Breast epithelium (tissue), 4 donors: ENCODE data around the gene CEP295NL. TPM values are rescaled to one million over a fixed set of nuclear protein-coding genes. Genes with fewer than 3 reads are reported as not detected.
A peak's percentile ranks its signal among the peaks of the same experiment; 100 is the strongest.

Source experiments
- DNase-seq, 2 donors: peaks; one replicate each; pipeline ENCODE4 v3.0.0-alpha.2; 2019; ENCODE audit warnings: low spot score in 2 of 2
- H3K27ac ChIP-seq, 2 donors: fragments of 200-600 bp; sonication (generic) in 1 of 2; one replicate each; pipeline ENCODE4 v1.5.1; 2016 to 2019; ENCODE audit warnings: mild to moderate bottlenecking in 1 of 2
- H3K27me3 ChIP-seq, 2 donors: fragments of 200-600 bp; sonication (generic) in 1 of 2; one replicate each; pipeline versions ENCODE4 v1.5.1 to v1.6.0; 2017 to 2019; ENCODE audit warnings: control low read depth in 1 of 2, mild to moderate bottlenecking in 1 of 2
- H3K36me3 ChIP-seq: fragments of 200-600 bp; one replicate; pipeline ENCODE4 v1.5.1; 2019
- H3K4me1 ChIP-seq, 2 donors: fragments of 200-600 bp; sonication (generic); one replicate each; pipeline ENCODE4 v1.5.1; 2016 to 2019; ENCODE audit warnings: control low read depth in 1 of 2
- H3K4me3 ChIP-seq, 3 donors: fragments of 200-600 bp; sonication (generic); 1 replicate in 2 of 3; 2 replicates in 1 of 3; pipeline ENCODE4 v1.5.1; 2016 to 2019; ENCODE audit warnings: mild to moderate bottlenecking in 3 of 3, moderate library complexity in 2 of 3
- H3K9me3 ChIP-seq, 2 donors: fragments of 200-600 bp; sonication (generic) in 1 of 2; one replicate each; pipeline ENCODE4 v1.5.1; 2016 to 2019; ENCODE audit warnings: control low read depth in 1 of 2
- CTCF ChIP-seq, 3 donors: fragments of 450-650 bp; IDR thresholded peaks; one replicate each; pipeline ENCODE4 v1.5.1; 2016 to 2017; ENCODE audit warnings: antibody characterized with exemption in 3 of 3, mild to moderate bottlenecking in 3 of 3, moderate library complexity in 3 of 3
- POLR2A ChIP-seq: fragments of 450-650 bp; IDR thresholded peaks from one replicate; pipeline ENCODE4 v1.6.1; 2016; ENCODE audit warnings: antibody characterized with exemption, mild to moderate bottlenecking, moderate library complexity
- POLR2AphosphoS5 ChIP-seq, 3 donors: sonication (generic); formaldehyde crosslinking; IDR thresholded peaks; one replicate each; pipeline ENCODE4 v1.6.1; 2017; ENCODE audit warnings: antibody characterized with exemption in 3 of 3
- intact Hi-C: fragments of 100-400 bp; cut with DNase I; formaldehyde crosslinking; loops from one replicate; pipeline ENCODE4 v1.15.1; 2023; ENCODE audit warnings: low total_unique reads
- total RNA-seq, 3 donors: library from RNA; depleted of rRNA; stranded (reverse); fragments of >200 nt; gene quantifications; one replicate each; pipeline ENCODE4 v1.1.0, GENCODE V29; 2016

Gene CEP295NL
- total RNA-seq, 3 donors from 2014 or later, result 1.8 to 7.2 (median 2.6) TPM

GRCh38 chr17:78888941-78889518 lies 14.0 kb downstream of the CEP295NL start:
- no peak overlapping the region for H3K4me3 ChIP-seq
- H3K9me3 ChIP-seq, result no peaks in the 10 kb centered on the region
- intact Hi-C loops, result no loop called here
- TF ChIP-seq POLR2A (no peak), CTCF (IDR thresholded peaks at IDR 0.05) (no peak), POLR2AphosphoS5 (IDR thresholded peaks at IDR 0.05) (no peak)
- no peaks in the 10 kb centered on the region for H3K27me3 ChIP-seq
- H3K36me3 ChIP-seq, result no peaks in the 10 kb centered on the region
- H3K27ac ChIP-seq, result peak overlapping the region; percentile 6 to 43
- peaks cover 9 to 19% of the 10 kb centered on the region in 2 donors for H3K4me1 ChIP-seq
- no peak for DNase-seq

DNA sequence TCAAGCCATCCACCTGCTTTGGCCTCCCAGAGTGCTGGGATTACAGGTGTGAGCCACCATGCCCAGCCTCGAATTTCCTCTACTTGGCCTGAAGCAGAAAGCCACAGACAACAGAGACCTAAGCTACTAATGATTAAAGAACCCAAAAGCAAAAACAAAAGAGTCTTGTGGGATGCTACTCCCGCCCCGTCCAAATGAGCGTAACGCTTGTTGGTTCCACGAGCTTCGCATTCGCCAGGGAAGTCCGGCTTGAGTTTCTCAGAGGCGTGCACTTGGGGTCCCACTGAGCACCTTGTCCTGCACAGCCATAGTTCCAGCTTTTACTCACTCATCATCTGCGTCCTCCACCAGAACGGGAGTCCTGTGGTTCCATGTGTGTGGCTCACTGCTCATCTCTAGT lies 16.0 kb downstream of the CEP295NL start:
- DNase-seq, result no peak
- no peaks in the 10 kb centered on the region for H3K36me3 ChIP-seq
- H3K27me3 ChIP-seq, result no peaks in the 10 kb centered on the region
- TF ChIP-seq POLR2AphosphoS5 (IDR thresholded peaks at IDR 0.05) (no peak), POLR2A (no peak), CTCF (IDR thresholded peaks at IDR 0.05) (no peak)
- intact Hi-C loops, result no loop called here
- H3K4me1 ChIP-seq, result peaks cover 20% of the 10 kb centered on the region in 2 donors
- no peak overlapping the region for H3K4me3 ChIP-seq
- H3K27ac ChIP-seq, result peak overlapping the region in 1 of 2 donors; percentile 3
- no peaks in the 10 kb centered on the region for H3K9me3 ChIP-seq

DNA sequence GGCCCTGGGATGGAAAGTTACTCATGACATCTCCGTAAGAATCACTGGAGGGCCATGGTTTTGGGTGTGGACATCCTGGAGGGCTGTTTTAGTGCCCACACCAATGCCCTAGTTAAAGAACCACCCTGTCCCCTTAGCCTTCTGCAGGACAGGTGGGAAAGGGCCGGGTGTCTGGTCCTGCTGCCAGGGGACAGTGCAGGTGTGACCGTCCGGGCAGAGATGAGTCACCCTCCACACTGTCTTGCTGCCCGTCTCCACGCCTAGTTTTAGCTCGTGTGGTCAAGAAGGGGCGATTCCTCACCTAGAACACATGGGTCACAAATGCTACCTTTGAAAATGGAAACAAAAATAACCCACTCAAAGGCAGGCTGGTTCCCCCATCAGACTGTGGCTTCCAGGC lies 17.0 kb downstream of the CEP295NL start:
- no peak for TF ChIP-seq POLR2AphosphoS5 (IDR thresholded peaks at IDR 0.05)
- TF ChIP-seq POLR2A, result no peak
- no peak for TF ChIP-seq CTCF (IDR thresholded peaks at IDR 0.05)
- peak overlapping the region; percentile 85 to 98 for H3K27ac ChIP-seq
- no peaks in the 10 kb centered on the region for H3K9me3 ChIP-seq
- peaks cover 19 to 20% of the 10 kb centered on the region in 2 donors for H3K4me1 ChIP-seq
- no peaks in the 10 kb centered on the region for H3K36me3 ChIP-seq
- no peak overlapping the region for H3K4me3 ChIP-seq
- no peak for DNase-seq
- intact Hi-C loops, result no loop called here
- no peaks in the 10 kb centered on the region for H3K27me3 ChIP-seq

DNA sequence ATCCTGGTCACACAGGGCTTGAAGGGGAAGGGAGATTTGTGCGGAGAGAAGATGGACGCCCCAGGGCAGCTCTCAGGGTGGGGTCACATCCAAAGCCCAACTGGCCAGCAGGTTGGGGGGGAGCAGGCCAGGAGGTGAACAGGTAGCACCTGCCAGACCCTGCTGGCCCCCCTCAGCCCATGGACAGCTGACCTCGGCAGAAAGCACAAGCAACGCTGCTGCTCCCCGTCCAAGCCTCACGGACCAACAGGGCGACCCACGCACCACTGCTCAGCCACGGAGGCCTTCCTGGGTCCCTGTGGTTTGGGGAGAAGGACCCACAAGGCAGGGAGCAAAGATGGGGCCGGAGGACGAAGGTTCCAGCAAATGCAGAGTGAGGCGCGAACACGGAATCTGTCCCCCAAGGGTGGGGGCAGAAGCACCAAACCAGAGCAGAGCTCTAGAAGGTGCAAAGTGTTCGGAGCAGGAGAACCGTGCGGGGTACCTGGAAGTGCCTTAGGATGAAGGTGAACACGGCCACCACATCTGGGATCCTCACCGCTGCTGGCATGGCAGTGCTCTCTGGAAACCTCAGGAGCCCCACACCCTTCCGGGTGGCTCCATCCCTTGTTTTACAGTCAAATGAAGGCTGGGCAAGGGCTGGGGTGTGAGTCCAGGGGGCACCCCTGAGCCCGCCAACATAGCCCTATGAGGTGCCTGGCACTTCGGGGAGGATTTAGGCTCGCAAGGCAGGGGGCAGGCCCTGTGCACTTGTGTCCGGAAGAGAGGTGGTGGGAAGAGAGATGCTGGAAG lies 17.9 kb downstream of the CEP295NL start:
- Histone ChIP-seq H3K36me3 (no peaks in the 10 kb centered on the region), H3K27ac (peak overlapping the region; percentile 85 to 98), H3K27me3 (no peaks in the 10 kb centered on the region), H3K4me1 (peaks cover 19 to 20% of the 10 kb centered on the region in 2 donors), H3K4me3 (peak overlapping the region in 2 of 3 donors; percentile 28 to 59), H3K9me3 (no peaks in the 10 kb centered on the region)
- intact Hi-C loops, result no loop called here
- no peak for DNase-seq
- TF ChIP-seq CTCF (IDR thresholded peaks at IDR 0.05), result no peak
- TF ChIP-seq POLR2AphosphoS5 (IDR thresholded peaks at IDR 0.05), result no peak
- TF ChIP-seq POLR2A, result no peak

- DNase-seq, result no peak
- no peak for TF ChIP-seq POLR2A
- TF ChIP-seq POLR2AphosphoS5 (IDR thresholded peaks at IDR 0.05), result no peak
- TF ChIP-seq CTCF (IDR thresholded peaks at IDR 0.05), result no peak
- Histone ChIP-seq H3K36me3 (no peaks in the 10 kb centered on the region), H3K4me3 (peak overlapping the region; percentile 28 to 59 (median 33)), H3K4me1 (peaks cover 19 to 20% of the 10 kb centered on the region in 2 donors), H3K27ac (peak overlapping the region; percentile 85 to 98), H3K27me3 (no peaks in the 10 kb centered on the region), H3K9me3 (no peaks in the 10 kb centered on the region)
- intact Hi-C loops, result no loop called here
Measured at GRCh38 chr17:78884148-78884825, 18.7 kb downstream of the CEP295NL start.
